SU-DHL-6 (cell line): Measurements from ENCODE around the gene MSL3B.

Source experiments
- H2AFZ ChIP-seq: fragments of 200-600 bp; sonication (generic); 2 replicates; pipeline ENCODE4 v1.6.1; 2014; ENCODE audit warnings: low read depth, mild to moderate bottlenecking, moderate library complexity, mixed read lengths, antibody characterized with exemption, low read length; ENCODE audit not compliant: severe bottlenecking
- H3F3A ChIP-seq: fragments of 200-600 bp; shearing (Covaris generic); 2 replicates; pipeline ENCODE4 v1.6.0; 2016; ENCODE audit warnings: antibody characterized with exemption, mild to moderate bottlenecking; ENCODE audit not compliant: insufficient read depth
- H3K27ac ChIP-seq: fragments of 200-600 bp; sonication (generic); 2 replicates; pipeline ENCODE4 v1.5.1; 2016; ENCODE audit warnings: low read depth, mild to moderate bottlenecking, low read length, moderate library complexity, mixed read lengths
- H3K27me3 ChIP-seq: fragments of 200-600 bp; sonication (generic), shearing (Covaris generic); 2 replicates; pipeline ENCODE4 v1.6.0; 2014; ENCODE audit warnings: mild to moderate bottlenecking, low read length
- H3K36me3 ChIP-seq: fragments of 200-600 bp; sonication (generic); 2 replicates; pipeline ENCODE4 v1.6.1; 2014; ENCODE audit warnings: mild to moderate bottlenecking, low read length, mixed read lengths
- H3K4me2 ChIP-seq: fragments of 300-600, 200-600 bp; shearing (Covaris generic), sonication (generic); 2 replicates; pipeline ENCODE4 v1.6.0; 2014; ENCODE audit warnings: low read length, low read depth, mild to moderate bottlenecking; ENCODE audit not compliant: poor library complexity, severe bottlenecking
- H3K4me3 ChIP-seq: fragments of 200-600 bp; sonication (generic); 2 replicates; pipeline ENCODE4 v1.5.1; 2014; ENCODE audit warnings: antibody characterized with exemption, low read length, mild to moderate bottlenecking, mixed read lengths; ENCODE audit not compliant: insufficient read depth, poor library complexity, severe bottlenecking
- H3K79me2 ChIP-seq: fragments of 200-600 bp; sonication (generic); 2 replicates; pipeline ENCODE4 v1.6.1; 2014; ENCODE audit warnings: mild to moderate bottlenecking, low read length, moderate library complexity; ENCODE audit not compliant: insufficient read depth
- H3K9ac ChIP-seq: fragments of 200-600 bp; sonication (generic); 2 replicates; pipeline ENCODE4 v1.7.0; 2014; ENCODE audit warnings: mild to moderate bottlenecking, low read length
- H3K9me2 ChIP-seq: fragments of 200-600 bp; sonication (generic); replicated peaks from 2 replicates; pipeline ENCODE4 v1.6.1; 2014; ENCODE audit warnings: low read length; ENCODE audit not compliant: insufficient read depth
- H3K9me3 ChIP-seq: fragments of 200-600 bp; sonication (generic); 2 replicates; pipeline ENCODE4 v1.6.1; 2014; ENCODE audit warnings: low read length, mixed read lengths; ENCODE audit not compliant: insufficient read depth
- H4K20me1 ChIP-seq: fragments of 200-600 bp; sonication (generic); 2 replicates; pipeline ENCODE4 v1.6.1; 2014; ENCODE audit warnings: low read depth, mild to moderate bottlenecking, antibody characterized with exemption, low read length, moderate library complexity, mixed read lengths
- EZH2phosphoT487 ChIP-seq: fragments of 200-600 bp; sonication (generic), shearing (Covaris generic); conservative IDR thresholded peaks from 2 replicates; pipeline ENCODE4 v1.6.1; 2018; ENCODE audit warnings: mild to moderate bottlenecking, antibody characterized with exemption, low read length, moderate library complexity, mixed read lengths
- TF ChIP-seq, protein P1 (sequence below): fragments of 200-600 bp; sonication (generic); IDR thresholded peaks from one replicate; pipeline ENCODE4 v1.5.1; 2017; ENCODE audit warnings: antibody characterized with exemption, mild to moderate bottlenecking, low read length, moderate library complexity; ENCODE audit not compliant: insufficient read depth, poor library complexity, severe bottlenecking

The MSL3B gene

GRCh38 chr2:233912691-233913423 is 44.7 kb upstream of the MSL3B start:
- Histone ChIP-seq H3K4me2 (no peak overlapping the region), H3K79me2 (no peaks in the 10 kb centered on the region), H3K9me3 (no peaks in the 10 kb centered on the region), H4K20me1 (no peaks in the 10 kb centered on the region), H3K27me3 (no peaks in the 10 kb centered on the region), H3K36me3 (no peaks in the 10 kb centered on the region), H3K9me2 (no peaks in the 10 kb centered on the region), H2AFZ (no peak overlapping the region), H3F3A (no peaks in the 10 kb centered on the region), H3K27ac (no peak overlapping the region), H3K4me3 (no peak overlapping the region), H3K9ac (no peak overlapping the region)
- TF ChIP-seq, protein P1, sequence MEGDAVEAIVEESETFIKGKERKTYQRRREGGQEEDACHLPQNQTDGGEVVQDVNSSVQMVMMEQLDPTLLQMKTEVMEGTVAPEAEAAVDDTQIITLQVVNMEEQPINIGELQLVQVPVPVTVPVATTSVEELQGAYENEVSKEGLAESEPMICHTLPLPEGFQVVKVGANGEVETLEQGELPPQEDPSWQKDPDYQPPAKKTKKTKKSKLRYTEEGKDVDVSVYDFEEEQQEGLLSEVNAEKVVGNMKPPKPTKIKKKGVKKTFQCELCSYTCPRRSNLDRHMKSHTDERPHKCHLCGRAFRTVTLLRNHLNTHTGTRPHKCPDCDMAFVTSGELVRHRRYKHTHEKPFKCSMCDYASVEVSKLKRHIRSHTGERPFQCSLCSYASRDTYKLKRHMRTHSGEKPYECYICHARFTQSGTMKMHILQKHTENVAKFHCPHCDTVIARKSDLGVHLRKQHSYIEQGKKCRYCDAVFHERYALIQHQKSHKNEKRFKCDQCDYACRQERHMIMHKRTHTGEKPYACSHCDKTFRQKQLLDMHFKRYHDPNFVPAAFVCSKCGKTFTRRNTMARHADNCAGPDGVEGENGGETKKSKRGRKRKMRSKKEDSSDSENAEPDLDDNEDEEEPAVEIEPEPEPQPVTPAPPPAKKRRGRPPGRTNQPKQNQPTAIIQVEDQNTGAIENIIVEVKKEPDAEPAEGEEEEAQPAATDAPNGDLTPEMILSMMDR, result no peak
- no peak for TF ChIP-seq EZH2phosphoT487

GRCh38 chr2:233907627-233908026 is 39.4 kb upstream of the MSL3B start:
- Histone ChIP-seq H3K36me3 (no peaks in the 10 kb centered on the region), H3K9me2 (no peaks in the 10 kb centered on the region), H3K27me3 (0 out of 2 replicates have a peak, but pooled peaks cover 4% of the 10 kb centered on the region), H3K4me2 (no peak overlapping the region), H4K20me1 (no peaks in the 10 kb centered on the region), H3K4me3 (no peak overlapping the region), H3K27ac (no peak overlapping the region), H3K9ac (no peak overlapping the region), H3K9me3 (no peaks in the 10 kb centered on the region), H2AFZ (no peak overlapping the region), H3K79me2 (no peaks in the 10 kb centered on the region), H3F3A (no peaks in the 10 kb centered on the region)
- no peak for TF ChIP-seq EZH2phosphoT487
- TF ChIP-seq, protein P1, result no peak

GRCh38 chr2:233905945-233906344 is 37.8 kb upstream of the MSL3B start:
- H3K27ac ChIP-seq, result no peak overlapping the region
- no peaks in the 10 kb centered on the region for H3F3A ChIP-seq
- H3K9me2 ChIP-seq, result no peaks in the 10 kb centered on the region
- H3K27me3 ChIP-seq, result 0 out of 2 replicates have a peak, but pooled peaks cover 4% of the 10 kb centered on the region
- H3K9ac ChIP-seq, result no peak overlapping the region
- H3K36me3 ChIP-seq, result no peaks in the 10 kb centered on the region
- no peaks in the 10 kb centered on the region for H4K20me1 ChIP-seq
- H3K9me3 ChIP-seq, result no peaks in the 10 kb centered on the region
- no peak overlapping the region for H2AFZ ChIP-seq
- TF ChIP-seq, protein P1, result no peak
- TF ChIP-seq EZH2phosphoT487, result no peak
- H3K4me2 ChIP-seq, result no peak overlapping the region
- H3K4me3 ChIP-seq, result no peak overlapping the region
- H3K79me2 ChIP-seq, result no peaks in the 10 kb centered on the region
